ENCODE results near the gene KDM4C.
A peak's percentile ranks its signal among the peaks of the same experiment; 100 is the strongest.
"Not testable (repeated sequence)": the region's sequence is repeated elsewhere in the genome, so short reads cannot be mapped to it uniquely, and the experiment has no call there.

Gene KDM4C

GRCh38 chr9:6757456-6758247 lies at the start of gene KDM4C:
TSS of gene KDM4C (plus strand) at chr9:6757973. CDS start at chr9:6792989, 35,016 bp downstream.
- Histone ChIP-seq H3K9me3 (ENCODE audit: low read depth, low read length) (no peaks in the 10 kb centered on the region), H3K9ac (ENCODE audit: insufficient read length) (peak within 1 kb of the TSS; percentile 81), H3K36me3 (ENCODE audit: insufficient read depth, low read length) (no peaks in the 10 kb centered on the region), H3K4me3 (peak within 1 kb of the TSS; percentile 97), H3K27ac (peak within 1 kb of the TSS; percentile 88)
- peak; percentile 72 for DNase-seq (ENCODE audit: low read depth, low spot score)
- TF ChIP-seq EZH2 (IDR thresholded peaks at IDR 0.05) (no peak), FOXP2 (optimal IDR thresholded peaks at IDR 0.05; ENCODE audit: control extremely low read depth, extremely low read length, insufficient read depth) (peak; percentile 84), POLR2AphosphoS5 (IDR thresholded peaks at IDR 0.05; ENCODE audit: borderline replicate concordance, low read depth, low read length) (peak; percentile 94)

GRCh38 chr9:6708732-6709131 lies 49.0 kb upstream of the KDM4C start:
- no peak overlapping the region for H3K27ac ChIP-seq
- no peak overlapping the region for H3K4me3 ChIP-seq
- no peak for TF ChIP-seq EZH2 (IDR thresholded peaks at IDR 0.05)
- TF ChIP-seq FOXP2 (optimal IDR thresholded peaks at IDR 0.05; ENCODE audit: control extremely low read depth, extremely low read length, insufficient read depth) = no peak
- TF ChIP-seq POLR2AphosphoS5 (IDR thresholded peaks at IDR 0.05; ENCODE audit: borderline replicate concordance, low read depth, low read length) = no peak
- no peaks in the 10 kb centered on the region for H3K9me3 ChIP-seq (ENCODE audit: low read depth, low read length)
- H3K9ac ChIP-seq (ENCODE audit: insufficient read length) = no peak overlapping the region
- no peaks in the 10 kb centered on the region for H3K36me3 ChIP-seq (ENCODE audit: insufficient read depth, low read length)
- DNase-seq (ENCODE audit: low read depth, low spot score) = no peak

DNA sequence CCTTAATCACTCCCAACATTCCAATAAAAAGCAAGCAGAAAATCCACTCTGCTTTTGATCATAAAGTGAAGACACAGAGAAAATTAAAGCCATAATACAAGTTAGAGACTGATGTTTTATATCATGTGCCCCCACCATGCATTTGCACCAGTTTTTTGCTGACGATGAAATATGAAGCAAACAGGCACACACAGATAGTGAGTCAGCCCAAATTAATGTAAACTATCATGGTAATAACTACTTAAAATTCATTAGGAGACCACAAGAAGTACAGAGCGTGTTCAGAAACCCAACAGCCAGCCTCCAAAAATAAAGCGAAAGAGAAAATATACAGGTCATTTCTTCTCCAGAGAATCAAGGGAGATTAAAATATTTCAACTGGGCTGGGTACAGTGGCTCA lies 46.4 kb upstream of the KDM4C start:
- no peaks in the 10 kb centered on the region for H3K9me3 ChIP-seq (ENCODE audit: low read depth, low read length)
- DNase-seq (ENCODE audit: low read depth, low spot score) = peak; percentile 66
- H3K36me3 ChIP-seq (ENCODE audit: insufficient read depth, low read length) = no peaks in the 10 kb centered on the region
- H3K9ac ChIP-seq (ENCODE audit: insufficient read length) = peak overlapping the region; percentile 69
- H3K27ac ChIP-seq = peak overlapping the region; percentile 96
- TF ChIP-seq POLR2AphosphoS5 (IDR thresholded peaks at IDR 0.05; ENCODE audit: borderline replicate concordance, low read depth, low read length) (peak; percentile 45; the same call in 1 of the 2 replicates), EZH2 (IDR thresholded peaks at IDR 0.05) (no peak)
- H3K4me3 ChIP-seq = peak overlapping the region; percentile 68

DNA sequence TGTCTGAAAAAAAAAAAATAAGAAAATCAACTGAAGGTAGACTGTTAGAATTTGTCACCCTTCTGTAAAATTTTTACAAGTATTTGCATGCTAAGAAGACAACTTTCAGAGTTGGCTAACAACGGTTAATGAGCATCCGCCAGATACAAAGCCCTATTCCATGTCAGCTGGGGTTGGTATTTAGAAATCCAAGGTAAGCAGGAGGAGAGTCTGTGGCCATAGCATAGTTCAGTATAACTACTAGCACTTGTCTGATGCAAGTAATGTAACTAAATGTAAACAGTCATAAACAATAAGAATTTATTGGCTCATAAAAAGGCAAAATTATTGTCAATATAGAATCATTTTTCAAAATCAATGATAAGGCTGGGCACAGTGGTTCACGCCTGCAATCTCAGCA lies 45.7 kb upstream of the KDM4C start:
- Histone ChIP-seq H3K9ac (ENCODE audit: insufficient read length) (no peak overlapping the region), H3K36me3 (ENCODE audit: insufficient read depth, low read length) (no peaks in the 10 kb centered on the region), H3K9me3 (ENCODE audit: low read depth, low read length) (no peaks in the 10 kb centered on the region), H3K27ac (peak overlapping the region; percentile 96), H3K4me3 (peak overlapping the region; percentile 68; the same call in 1 of the 2 replicates)
- TF ChIP-seq FOXP2 (optimal IDR thresholded peaks at IDR 0.05; ENCODE audit: control extremely low read depth, extremely low read length, insufficient read depth) (no peak), POLR2AphosphoS5 (IDR thresholded peaks at IDR 0.05; ENCODE audit: borderline replicate concordance, low read depth, low read length) (no peak), EZH2 (IDR thresholded peaks at IDR 0.05) (no peak)
- DNase-seq (ENCODE audit: low read depth, low spot score) = no peak

DNA sequence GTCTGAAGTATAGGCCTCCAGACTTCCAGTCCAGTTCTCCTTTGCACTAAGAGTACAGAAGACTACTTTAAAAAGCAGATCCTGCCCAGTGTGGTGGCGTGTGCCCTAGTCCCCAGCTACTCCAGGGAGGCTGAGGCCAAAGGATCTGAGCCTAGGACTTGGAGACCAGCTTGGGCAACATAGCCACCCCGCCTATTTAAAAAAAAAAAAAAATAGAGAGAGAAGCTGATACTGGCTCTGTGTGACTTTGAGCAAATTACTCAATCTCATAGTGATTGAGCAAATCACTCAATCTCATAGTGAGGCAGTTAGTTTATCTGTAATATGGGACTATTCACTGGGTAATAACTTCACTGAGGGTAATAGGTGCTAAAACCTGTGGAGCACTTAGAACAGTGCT lies 43.6 kb upstream of the KDM4C start:
- Histone ChIP-seq H3K4me3 (no peak overlapping the region), H3K27ac (no peak overlapping the region), H3K36me3 (ENCODE audit: insufficient read depth, low read length) (no peaks in the 10 kb centered on the region), H3K9ac (ENCODE audit: insufficient read length) (no peak overlapping the region), H3K9me3 (ENCODE audit: low read depth, low read length) (no peaks in the 10 kb centered on the region)
- DNase-seq (ENCODE audit: low read depth, low spot score) = no peak
- TF ChIP-seq EZH2 (IDR thresholded peaks at IDR 0.05) (no peak), FOXP2 (optimal IDR thresholded peaks at IDR 0.05; ENCODE audit: control extremely low read depth, extremely low read length, insufficient read depth) (no peak), POLR2AphosphoS5 (IDR thresholded peaks at IDR 0.05; ENCODE audit: borderline replicate concordance, low read depth, low read length) (no peak)

- not testable (repeated sequence) for H3K27ac ChIP-seq; H3K9ac ChIP-seq (ENCODE audit: insufficient read length); DNase-seq (ENCODE audit: low read depth, low spot score); H3K4me3 ChIP-seq; H3K9me3 ChIP-seq (ENCODE audit: low read depth, low read length); H3K36me3 ChIP-seq (ENCODE audit: insufficient read depth, low read length)
These were observed 42.5 kb upstream of the KDM4C start for GRCh38 chr9:6715153-6715754.

GRCh38 chr9:6715755-6716643 lies 41.8 kb upstream of the KDM4C start:
- Histone ChIP-seq H3K36me3 (ENCODE audit: insufficient read depth, low read length) (no peaks in the 10 kb centered on the region), H3K27ac (no peak overlapping the region), H3K4me3 (no peak overlapping the region), H3K9ac (ENCODE audit: insufficient read length) (no peak overlapping the region), H3K9me3 (ENCODE audit: low read depth, low read length) (no peaks in the 10 kb centered on the region)
- no peak for TF ChIP-seq FOXP2 (optimal IDR thresholded peaks at IDR 0.05; ENCODE audit: control extremely low read depth, extremely low read length, insufficient read depth)
- no peak for TF ChIP-seq EZH2 (IDR thresholded peaks at IDR 0.05)
- TF ChIP-seq POLR2AphosphoS5 (IDR thresholded peaks at IDR 0.05; ENCODE audit: borderline replicate concordance, low read depth, low read length) = no peak
- DNase-seq (ENCODE audit: low read depth, low spot score) = no peak

DNA sequence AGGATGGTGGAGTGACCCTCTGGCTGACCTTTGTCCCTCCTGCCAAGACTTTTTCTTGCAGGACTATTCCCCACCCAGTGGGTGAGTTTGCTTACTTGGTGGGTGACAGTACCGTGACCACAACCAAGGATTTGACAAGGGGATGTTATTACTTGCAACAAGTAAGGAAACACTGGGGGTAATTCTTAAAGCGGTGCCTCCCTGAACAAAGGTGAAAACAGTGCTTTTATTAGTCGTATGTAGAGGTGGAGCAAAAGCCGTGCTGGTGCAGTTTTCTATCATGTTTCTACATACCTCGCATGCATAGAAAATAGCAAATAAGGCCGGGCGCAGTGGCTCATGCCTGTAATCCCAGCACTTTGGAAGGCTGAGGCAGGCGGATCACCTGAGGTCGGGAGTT lies 41.0 kb upstream of the KDM4C start:
- Histone ChIP-seq H3K36me3 (ENCODE audit: insufficient read depth, low read length) (no peaks in the 10 kb centered on the region), H3K4me3 (no peak overlapping the region), H3K9ac (ENCODE audit: insufficient read length) (no peak overlapping the region), H3K9me3 (ENCODE audit: low read depth, low read length) (no peaks in the 10 kb centered on the region), H3K27ac (no peak overlapping the region)
- TF ChIP-seq FOXP2 (optimal IDR thresholded peaks at IDR 0.05; ENCODE audit: control extremely low read depth, extremely low read length, insufficient read depth) = no peak
- no peak for TF ChIP-seq POLR2AphosphoS5 (IDR thresholded peaks at IDR 0.05; ENCODE audit: borderline replicate concordance, low read depth, low read length)
- no peak for TF ChIP-seq EZH2 (IDR thresholded peaks at IDR 0.05)
- DNase-seq (ENCODE audit: low read depth, low spot score) = no peak

All from SK-N-MC (cell line).